ENCODE data around the gene DNAJC3. TPM values are rescaled to one million over a fixed set of nuclear protein-coding genes. Genes with fewer than 3 reads are reported as not detected.
"Not testable (repeated sequence)": the region's sequence is repeated elsewhere in the genome, so short reads cannot be mapped to it uniquely, and the experiment has no call there.

The DNAJC3 gene
- total RNA-seq, 1 experiment from 2014 or later, result 25.7 TPM

DNA sequence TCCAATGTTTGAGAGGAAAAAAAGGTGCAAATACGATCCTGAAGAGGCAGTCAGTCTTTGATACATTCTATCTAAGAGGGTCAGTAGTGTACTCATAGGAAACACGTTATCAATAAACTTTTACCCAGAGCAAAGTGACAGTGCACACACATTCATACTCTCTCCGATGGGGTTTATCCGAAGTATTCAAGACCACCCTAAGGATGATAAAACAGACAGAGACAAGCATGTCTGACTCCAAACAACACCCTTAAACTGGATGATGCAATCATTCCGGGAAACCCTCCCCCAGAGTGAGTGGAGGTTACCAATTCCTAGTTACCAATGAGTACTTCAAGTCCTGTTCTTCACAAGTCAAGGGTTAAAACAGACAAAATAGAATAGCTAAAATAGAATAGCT lies 79.1 kb downstream of the DNAJC3 start:
- in situ Hi-C loops (cut with HindIII; ENCODE audit: low pct_unique_long_range_greater_than_20kb, low sequenced_read_pairs) (no loop called here), intact Hi-C loops (cut with micrococcal nuclease; ENCODE audit: unreplicated experiment) (no loop called here)
- ChIA-PET POLR2A (no interaction called here), CTCF (no interaction called here)
- Histone ChIP-seq H3K4me1 (ENCODE audit: control insufficient read depth, insufficient read depth, low read length) (no peaks in the 10 kb centered on the region), H3K4me3 (ENCODE audit: low read depth in 2 of 2, low read length in 2 of 2) (no peak overlapping the region), H3K27me3 (ENCODE audit: control insufficient read depth, insufficient read depth, low read length) (no peaks in the 10 kb centered on the region), H3K36me3 (ENCODE audit: control insufficient read depth, insufficient read depth, low read length) (no peaks in the 10 kb centered on the region), H3K9me3 (ENCODE audit: control insufficient read depth, insufficient read depth, low read depth, low read length) (no peaks in the 10 kb centered on the region), H3K27ac (ENCODE audit: low read length) (no peak overlapping the region)
- TF ChIP-seq TCF7L2 (IDR thresholded peaks at IDR 0.05; ENCODE audit: low read depth, low read length) (no peak), POLR2AphosphoS5 (IDR thresholded peaks at IDR 0.05; ENCODE audit: low read depth, low read length) (no peak), SIN3A (IDR thresholded peaks at IDR 0.05; ENCODE audit: borderline replicate concordance, insufficient read depth, low read depth, low read length) (no peak)
- TF ChIP-seq, protein P1, sequence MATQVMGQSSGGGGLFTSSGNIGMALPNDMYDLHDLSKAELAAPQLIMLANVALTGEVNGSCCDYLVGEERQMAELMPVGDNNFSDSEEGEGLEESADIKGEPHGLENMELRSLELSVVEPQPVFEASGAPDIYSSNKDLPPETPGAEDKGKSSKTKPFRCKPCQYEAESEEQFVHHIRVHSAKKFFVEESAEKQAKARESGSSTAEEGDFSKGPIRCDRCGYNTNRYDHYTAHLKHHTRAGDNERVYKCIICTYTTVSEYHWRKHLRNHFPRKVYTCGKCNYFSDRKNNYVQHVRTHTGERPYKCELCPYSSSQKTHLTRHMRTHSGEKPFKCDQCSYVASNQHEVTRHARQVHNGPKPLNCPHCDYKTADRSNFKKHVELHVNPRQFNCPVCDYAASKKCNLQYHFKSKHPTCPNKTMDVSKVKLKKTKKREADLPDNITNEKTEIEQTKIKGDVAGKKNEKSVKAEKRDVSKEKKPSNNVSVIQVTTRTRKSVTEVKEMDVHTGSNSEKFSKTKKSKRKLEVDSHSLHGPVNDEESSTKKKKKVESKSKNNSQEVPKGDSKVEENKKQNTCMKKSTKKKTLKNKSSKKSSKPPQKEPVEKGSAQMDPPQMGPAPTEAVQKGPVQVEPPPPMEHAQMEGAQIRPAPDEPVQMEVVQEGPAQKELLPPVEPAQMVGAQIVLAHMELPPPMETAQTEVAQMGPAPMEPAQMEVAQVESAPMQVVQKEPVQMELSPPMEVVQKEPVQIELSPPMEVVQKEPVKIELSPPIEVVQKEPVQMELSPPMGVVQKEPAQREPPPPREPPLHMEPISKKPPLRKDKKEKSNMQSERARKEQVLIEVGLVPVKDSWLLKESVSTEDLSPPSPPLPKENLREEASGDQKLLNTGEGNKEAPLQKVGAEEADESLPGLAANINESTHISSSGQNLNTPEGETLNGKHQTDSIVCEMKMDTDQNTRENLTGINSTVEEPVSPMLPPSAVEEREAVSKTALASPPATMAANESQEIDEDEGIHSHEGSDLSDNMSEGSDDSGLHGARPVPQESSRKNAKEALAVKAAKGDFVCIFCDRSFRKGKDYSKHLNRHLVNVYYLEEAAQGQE (IDR thresholded peaks at IDR 0.05; ENCODE audit: insufficient read depth in 1 of 2, low read depth in 2 of 2, low read length in 1 of 2), result no peak
- TF ChIP-seq, protein P2, sequence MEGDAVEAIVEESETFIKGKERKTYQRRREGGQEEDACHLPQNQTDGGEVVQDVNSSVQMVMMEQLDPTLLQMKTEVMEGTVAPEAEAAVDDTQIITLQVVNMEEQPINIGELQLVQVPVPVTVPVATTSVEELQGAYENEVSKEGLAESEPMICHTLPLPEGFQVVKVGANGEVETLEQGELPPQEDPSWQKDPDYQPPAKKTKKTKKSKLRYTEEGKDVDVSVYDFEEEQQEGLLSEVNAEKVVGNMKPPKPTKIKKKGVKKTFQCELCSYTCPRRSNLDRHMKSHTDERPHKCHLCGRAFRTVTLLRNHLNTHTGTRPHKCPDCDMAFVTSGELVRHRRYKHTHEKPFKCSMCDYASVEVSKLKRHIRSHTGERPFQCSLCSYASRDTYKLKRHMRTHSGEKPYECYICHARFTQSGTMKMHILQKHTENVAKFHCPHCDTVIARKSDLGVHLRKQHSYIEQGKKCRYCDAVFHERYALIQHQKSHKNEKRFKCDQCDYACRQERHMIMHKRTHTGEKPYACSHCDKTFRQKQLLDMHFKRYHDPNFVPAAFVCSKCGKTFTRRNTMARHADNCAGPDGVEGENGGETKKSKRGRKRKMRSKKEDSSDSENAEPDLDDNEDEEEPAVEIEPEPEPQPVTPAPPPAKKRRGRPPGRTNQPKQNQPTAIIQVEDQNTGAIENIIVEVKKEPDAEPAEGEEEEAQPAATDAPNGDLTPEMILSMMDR (IDR thresholded peaks at IDR 0.05), result no peak
- DNase-seq (ENCODE audit: low read depth, low spot score) (no peak), ATAC-seq (no peak)
- BruUV-seq (replicated peaks), result no TSS peak

DNA sequence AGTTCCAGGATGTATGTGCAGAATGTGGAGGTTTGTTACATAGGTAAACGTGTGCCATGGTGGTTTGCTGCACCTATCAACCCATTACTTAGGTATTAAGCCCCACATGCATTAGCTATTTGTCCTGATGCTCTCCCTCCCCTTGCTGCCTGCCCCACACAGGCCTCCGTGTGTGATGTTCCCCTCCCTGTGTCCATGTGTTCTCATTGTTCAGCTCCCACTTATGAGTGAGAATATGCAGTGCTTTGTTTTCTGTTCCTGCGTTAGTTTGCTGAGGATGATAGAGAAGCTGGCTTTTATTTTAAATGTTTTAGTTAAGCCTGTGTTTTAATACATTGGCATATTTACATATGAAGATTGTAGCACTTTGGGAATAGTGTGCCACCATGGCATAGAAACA lies 85.7 kb downstream of the DNAJC3 start:
- H3K9me3 ChIP-seq (ENCODE audit: control insufficient read depth, insufficient read depth, low read depth, low read length); BruUV-seq (replicated peaks); DNase-seq (ENCODE audit: low read depth, low spot score); H3K36me3 ChIP-seq (ENCODE audit: control insufficient read depth, insufficient read depth, low read length); H3K4me1 ChIP-seq (ENCODE audit: control insufficient read depth, insufficient read depth, low read length); H3K4me3 ChIP-seq (ENCODE audit: low read depth in 2 of 2, low read length in 2 of 2); H3K27ac ChIP-seq (ENCODE audit: low read length); intact Hi-C loops (cut with micrococcal nuclease; ENCODE audit: unreplicated experiment); ATAC-seq; POLR2A ChIA-PET; CTCF ChIA-PET; in situ Hi-C loops (cut with HindIII; ENCODE audit: low pct_unique_long_range_greater_than_20kb, low sequenced_read_pairs); H3K27me3 ChIP-seq (ENCODE audit: control insufficient read depth, insufficient read depth, low read length): not testable (repeated sequence)

DNA sequence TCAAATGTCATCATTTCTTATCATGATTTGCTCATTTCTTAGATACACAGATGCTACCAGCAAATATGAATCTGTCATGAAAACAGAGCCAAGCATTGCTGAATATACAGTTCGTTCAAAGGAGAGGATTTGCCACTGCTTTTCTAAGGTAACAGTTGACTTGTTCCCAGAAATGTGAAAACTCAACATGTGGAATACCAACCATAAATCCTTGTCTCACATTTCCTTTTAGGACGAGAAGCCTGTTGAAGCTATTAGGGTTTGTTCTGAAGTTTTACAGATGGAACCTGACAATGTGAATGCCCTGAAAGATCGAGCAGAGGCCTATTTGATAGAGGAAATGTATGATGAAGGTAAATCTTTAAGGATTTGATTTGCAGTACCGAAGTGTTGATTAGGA lies 86.7 kb downstream of the DNAJC3 start:
- CTCF ChIA-PET, result no interaction called here
- Histone ChIP-seq H3K27ac (ENCODE audit: low read length) (no peak overlapping the region), H3K4me3 (ENCODE audit: low read depth in 2 of 2, low read length in 2 of 2) (no peak overlapping the region), H3K9me3 (ENCODE audit: control insufficient read depth, insufficient read depth, low read depth, low read length) (no peaks in the 10 kb centered on the region), H3K4me1 (ENCODE audit: control insufficient read depth, insufficient read depth, low read length) (no peaks in the 10 kb centered on the region), H3K36me3 (ENCODE audit: control insufficient read depth, insufficient read depth, low read length) (peaks cover 2% of the 10 kb centered on the region; the same call in 1 of the 2 replicates), H3K27me3 (ENCODE audit: control insufficient read depth, insufficient read depth, low read length) (no peaks in the 10 kb centered on the region)
- POLR2A ChIA-PET, result no interaction called here
- in situ Hi-C loops (cut with HindIII; ENCODE audit: low pct_unique_long_range_greater_than_20kb, low sequenced_read_pairs) (no loop called here), intact Hi-C loops (cut with micrococcal nuclease; ENCODE audit: unreplicated experiment) (no loop called here)
- no peak for ATAC-seq
- BruUV-seq (replicated peaks), result no TSS peak
- no peak for DNase-seq (ENCODE audit: low read depth, low spot score)
- TF ChIP-seq TCF7L2 (IDR thresholded peaks at IDR 0.05; ENCODE audit: low read depth, low read length), result no peak
- TF ChIP-seq, protein P2 (IDR thresholded peaks at IDR 0.05), result no peak
- TF ChIP-seq, protein P1 (IDR thresholded peaks at IDR 0.05; ENCODE audit: insufficient read depth in 1 of 2, low read depth in 2 of 2, low read length in 1 of 2), result no peak
- no peak for TF ChIP-seq POLR2AphosphoS5 (IDR thresholded peaks at IDR 0.05; ENCODE audit: low read depth, low read length)
- TF ChIP-seq SIN3A (IDR thresholded peaks at IDR 0.05; ENCODE audit: borderline replicate concordance, insufficient read depth, low read depth, low read length), result no peak

Data from Panc1 (cell line).